Activated naive CD4-positive, alpha-beta T cell treated with anti-CD3 and anti-CD28 coated beads, Interleukin-2, amount 50 U/mL, for 72 hours (primary cell): ENCODE data around the gene CLCN3. TPM values are rescaled to one million over a fixed set of nuclear protein-coding genes. Genes with fewer than 3 reads are reported as not detected.
"Not testable (repeated sequence)": the region's sequence is repeated elsewhere in the genome, so short reads cannot be mapped to it uniquely, and the experiment has no call there.

ENCODE experiments used
- ATAC-seq, 2 donors: fragments of 150-1000 bp; cut with Tn5 transposase; 2 replicates each; pipeline ENCODE4 v1.10.0; 2021; ENCODE audit warnings: mild to moderate bottlenecking in 2 of 2, moderate library complexity in 2 of 2
- DNase-seq, 2 donors: peaks; one replicate each; pipeline ENCODE4 v3.0.0; 2021 to 2022; ENCODE audit warnings: low spot score in 2 of 2
- H3K27ac Mint-ChIP-seq, 2 donors: one replicate each; pipeline ENCODE4 v1.8.0; 2022; ENCODE audit warnings: mild to moderate bottlenecking in 2 of 2, mixed read lengths in 2 of 2
- H3K36me3 Mint-ChIP-seq, 2 donors: one replicate each; pipeline ENCODE4 v1.8.0; 2022; ENCODE audit warnings: mixed read lengths in 2 of 2
- H3K9me3 Mint-ChIP-seq, 2 donors: one replicate each; pipeline ENCODE4 v1.8.0; 2022; ENCODE audit warnings: mixed read lengths in 2 of 2
- total RNA-seq, 2 donors: library from RNA; stranded (reverse); gene quantifications; one replicate each; pipeline ENCODE4 v1.2.3, GENCODE V29; 2022

CLCN3 gene
- total RNA-seq, 2 donors from 2014 or later = 22.0 to 23.9 TPM

DNA sequence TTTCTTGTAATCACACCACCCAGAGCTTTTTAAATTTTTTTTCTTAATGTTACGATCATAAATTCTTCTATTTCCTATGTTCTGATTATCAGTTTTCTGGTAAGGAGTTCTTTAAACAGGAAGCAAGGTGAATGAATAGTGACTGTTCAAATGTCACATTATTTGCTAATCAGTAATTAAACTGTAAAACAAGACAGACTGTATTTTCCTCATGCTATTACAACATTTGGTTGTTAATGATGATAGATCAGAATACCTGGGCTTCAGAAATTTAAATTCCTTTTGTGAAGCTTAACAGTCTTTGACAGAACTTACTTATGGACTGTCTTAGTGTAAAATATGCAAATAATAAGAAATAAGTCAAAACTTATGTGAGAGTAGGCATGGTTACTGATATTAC lies 41.4 kb downstream of the CLCN3 start:
- no peak for ATAC-seq
- no peak for DNase-seq
- Mint-ChIP-seq H3K9me3 (no peaks in the 10 kb centered on the region), H3K27ac (no peak overlapping the region), H3K36me3 (peaks cover 8 to 17% of the 10 kb centered on the region in 2 donors)

GRCh38 chr4:169662206-169662605 lies 41.8 kb downstream of the CLCN3 start:
- Mint-ChIP-seq H3K36me3 (peaks cover 8 to 19% of the 10 kb centered on the region in 2 donors), H3K27ac (no peak overlapping the region), H3K9me3 (no peaks in the 10 kb centered on the region)
- no peak for DNase-seq
- ATAC-seq = no peak

DNA sequence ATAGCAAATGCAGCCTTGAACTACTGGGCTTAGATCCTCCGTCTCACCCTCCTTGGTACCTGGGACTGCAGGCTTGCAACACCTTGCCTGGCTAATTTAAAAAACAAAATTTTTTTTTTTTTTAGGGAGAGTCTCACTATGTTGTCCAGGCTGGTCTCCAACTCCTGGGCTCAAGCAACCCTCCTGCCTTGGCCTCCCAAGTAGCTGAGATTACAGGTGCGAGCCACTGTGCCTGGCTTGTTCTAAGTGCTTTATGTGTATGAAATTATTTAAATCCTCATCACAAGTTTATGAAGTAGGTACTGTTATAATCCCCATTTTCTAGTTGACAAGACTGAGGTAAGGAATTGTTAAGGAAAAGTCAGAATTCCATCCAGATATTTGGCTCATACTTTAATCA lies 43.0 kb downstream of the CLCN3 start:
- no peaks in the 10 kb centered on the region for H3K9me3 Mint-ChIP-seq
- DNase-seq (no peak), ATAC-seq (no peak)
- H3K27ac Mint-ChIP-seq = no peak overlapping the region
- H3K36me3 Mint-ChIP-seq = peaks cover 8 to 28% of the 10 kb centered on the region in 2 donors

GRCh38 chr4:169663831-169664230 lies 43.5 kb downstream of the CLCN3 start:
- no peak overlapping the region for H3K27ac Mint-ChIP-seq
- H3K36me3 Mint-ChIP-seq = peaks cover 8 to 32% of the 10 kb centered on the region in 2 donors
- DNase-seq (no peak), ATAC-seq (no peak)
- no peaks in the 10 kb centered on the region for H3K9me3 Mint-ChIP-seq

DNA sequence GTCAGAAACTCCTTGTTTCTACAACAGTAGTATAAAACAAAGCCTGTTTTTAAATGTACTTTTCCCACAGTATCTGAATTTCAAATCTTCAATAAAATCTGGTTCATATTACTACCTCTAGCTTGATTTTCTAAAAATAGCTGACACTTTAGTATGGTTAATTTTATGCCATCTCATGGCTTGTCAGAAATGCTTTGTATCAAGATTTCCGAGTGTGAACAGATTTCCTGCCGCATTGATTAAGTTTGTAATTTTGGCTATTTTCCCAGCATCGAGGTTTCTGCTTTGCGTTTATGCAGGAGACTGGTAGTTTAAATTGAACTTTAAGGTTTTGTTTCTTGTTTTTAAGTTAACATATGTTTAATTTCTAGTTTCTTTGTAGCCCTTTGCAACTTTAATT lies 44.2 kb downstream of the CLCN3 start:
- ATAC-seq (no peak), DNase-seq (no peak)
- Mint-ChIP-seq H3K27ac (no peak overlapping the region), H3K9me3 (no peaks in the 10 kb centered on the region), H3K36me3 (peaks cover 8 to 32% of the 10 kb centered on the region in 2 donors)

GRCh38 chr4:169665046-169665737 lies 44.8 kb downstream of the CLCN3 start:
- ATAC-seq = peak in 1 of 2 donors; percentile 55
- Mint-ChIP-seq H3K36me3 (peaks cover 8 to 33% of the 10 kb centered on the region in 2 donors), H3K9me3 (no peaks in the 10 kb centered on the region)

GRCh38 chr4:169668069-169668721 lies 47.8 kb downstream of the CLCN3 start:
- peaks cover 0 to 6% of the 10 kb centered on the region in 2 donors for H3K9me3 Mint-ChIP-seq
- DNase-seq (no peak), ATAC-seq (no peak)
- no peak overlapping the region for H3K27ac Mint-ChIP-seq
- H3K36me3 Mint-ChIP-seq = peaks cover 8 to 49% of the 10 kb centered on the region in 2 donors

More at GRCh38 chr4:169665046-169665737, 44.8 kb downstream of the CLCN3 start:
- DNase-seq = no peak
- no peak overlapping the region for H3K27ac Mint-ChIP-seq

DNA sequence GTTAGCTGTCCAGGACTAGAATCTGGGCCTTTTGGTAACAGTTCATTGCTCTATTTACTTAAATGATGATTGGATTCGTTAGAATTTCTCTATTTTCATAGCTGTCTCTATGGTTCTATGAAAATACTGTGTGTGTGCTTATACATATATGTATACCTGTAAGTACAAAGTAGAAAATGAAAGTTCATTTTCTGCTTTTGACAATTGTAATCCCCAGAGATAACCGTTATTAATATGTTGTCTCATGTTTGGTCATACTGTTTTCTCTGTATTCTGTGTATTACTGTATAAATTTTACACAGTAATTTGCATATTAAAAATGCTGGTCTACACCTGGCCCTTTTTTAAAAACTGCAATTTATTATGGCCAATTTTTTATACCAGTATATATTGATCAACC lies 55.4 kb downstream of the CLCN3 start:
- Mint-ChIP-seq H3K36me3 (peaks cover 5 to 22% of the 10 kb centered on the region in 2 donors), H3K27ac (no peak overlapping the region), H3K9me3 (peaks cover 0 to under 1% of the 10 kb centered on the region in 2 donors)
- DNase-seq (no peak), ATAC-seq (no peak)

DNA sequence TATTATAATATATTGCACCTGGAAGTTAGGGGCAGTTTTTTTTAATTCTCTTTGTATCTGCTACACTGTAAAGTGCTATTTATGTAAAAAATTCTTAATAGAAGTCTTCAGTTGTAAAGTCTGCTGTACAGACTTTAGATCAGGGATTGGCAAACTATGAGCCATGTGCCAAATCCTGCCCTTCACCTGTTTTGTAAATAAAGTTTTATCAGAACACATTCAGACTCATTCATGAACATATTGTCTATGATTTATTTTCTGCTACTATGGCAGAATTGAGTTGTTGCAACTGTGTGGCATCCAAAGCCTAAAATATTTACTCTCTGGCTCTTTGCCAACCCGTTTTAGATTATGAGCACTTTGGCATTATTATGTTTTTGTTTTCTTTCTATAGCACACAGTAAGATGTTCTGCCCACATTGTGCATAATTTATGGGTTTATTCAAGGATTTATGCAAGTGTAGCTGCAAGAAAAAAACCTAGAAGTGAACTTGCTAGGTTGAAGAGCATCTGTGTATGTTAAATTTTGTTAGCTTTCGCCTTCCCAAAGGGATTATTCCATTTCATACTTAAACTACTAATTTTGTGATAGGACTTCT lies 56.9 kb downstream of the CLCN3 start:
- H3K27ac Mint-ChIP-seq = no peak overlapping the region
- H3K9me3 Mint-ChIP-seq = no peaks in the 10 kb centered on the region
- peaks cover 5 to 13% of the 10 kb centered on the region in 2 donors for H3K36me3 Mint-ChIP-seq
- no peak for DNase-seq
- ATAC-seq = no peak

DNA sequence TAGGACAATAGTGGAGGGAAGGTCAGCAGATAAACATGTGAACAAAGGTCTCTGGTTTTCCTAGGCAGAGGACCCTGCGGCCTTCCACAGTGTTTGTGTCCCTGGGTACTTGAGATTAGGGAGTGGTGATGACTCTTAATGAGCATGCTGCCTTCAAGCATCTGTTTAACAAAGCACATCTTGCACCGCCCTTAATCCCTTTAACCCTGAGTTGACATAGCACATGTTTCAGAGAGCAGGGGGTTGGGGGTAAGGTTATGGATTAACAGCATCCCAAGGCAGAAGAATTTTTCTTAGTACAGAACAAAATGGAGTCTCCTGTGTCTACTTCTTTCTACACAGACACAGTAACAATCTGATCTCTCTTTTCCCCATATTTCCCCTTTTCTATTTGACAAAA lies 58.1 kb downstream of the CLCN3 start:
- DNase-seq, ATAC-seq, H3K27ac Mint-ChIP-seq, H3K9me3 Mint-ChIP-seq: not testable (repeated sequence)
- H3K36me3 Mint-ChIP-seq = peaks cover 5 to 13% of the 10 kb centered on the region in 2 donors

GRCh38 chr4:169678951-169679591 lies 58.7 kb downstream of the CLCN3 start:
- DNase-seq, H3K9me3 Mint-ChIP-seq, H3K27ac Mint-ChIP-seq, ATAC-seq: not testable (repeated sequence)
- peaks cover 5 to 15% of the 10 kb centered on the region in 2 donors for H3K36me3 Mint-ChIP-seq

DNA sequence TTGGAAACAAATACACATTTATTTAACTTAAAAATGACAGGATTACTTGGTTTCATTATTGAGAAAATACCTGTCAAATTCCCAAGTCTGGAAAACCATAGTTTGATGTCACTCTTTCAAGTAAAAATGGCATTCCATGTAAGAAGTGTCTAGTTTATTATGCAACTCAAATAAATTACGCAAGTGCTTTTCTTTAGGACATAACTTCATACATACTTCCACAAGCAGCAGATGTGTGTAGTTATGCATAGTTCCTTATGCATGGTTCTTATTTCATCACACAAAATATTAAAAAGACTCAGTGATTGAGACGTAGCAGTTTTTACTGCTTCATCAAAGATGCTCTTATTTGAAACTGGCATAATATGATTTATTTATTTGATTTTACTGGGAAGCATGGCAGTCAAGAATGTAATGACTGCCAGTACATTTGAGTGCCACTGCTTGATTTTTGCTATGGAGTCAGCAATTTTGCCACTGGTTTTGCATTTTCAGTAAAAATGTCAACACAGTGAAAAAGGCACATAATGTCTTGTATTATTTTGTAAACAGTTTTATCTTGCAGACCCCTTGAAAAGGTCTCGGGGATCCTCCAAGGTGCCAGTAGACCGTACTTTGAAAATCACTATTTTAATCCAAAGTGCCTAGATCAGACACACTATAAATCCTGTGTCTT lies 62.1 kb downstream of the CLCN3 start:
- peaks cover 5 to 20% of the 10 kb centered on the region in 2 donors for H3K36me3 Mint-ChIP-seq
- no peak for DNase-seq
- H3K27ac Mint-ChIP-seq = no peak overlapping the region
- no peak for ATAC-seq
- H3K9me3 Mint-ChIP-seq = no peaks in the 10 kb centered on the region

DNA sequence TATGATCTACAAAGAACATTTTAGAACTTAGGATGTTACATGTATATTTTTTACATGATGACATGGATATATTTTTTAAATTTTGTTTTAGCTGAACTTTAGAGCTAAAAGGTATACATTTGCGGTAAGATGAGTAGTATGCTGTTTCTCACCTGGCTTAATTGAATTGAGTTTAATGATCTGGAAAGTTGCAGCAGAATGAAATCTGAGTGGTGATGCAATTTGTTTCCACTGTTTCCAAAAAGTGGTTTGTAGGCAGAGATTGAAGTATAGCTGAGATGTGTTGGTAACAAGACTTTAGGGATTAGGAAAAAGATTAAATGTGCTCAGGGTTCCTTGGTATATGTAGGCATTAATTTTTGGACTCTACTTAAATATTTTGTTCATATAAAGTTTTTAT lies 69.3 kb downstream of the CLCN3 start:
- Mint-ChIP-seq H3K9me3 (no peaks in the 10 kb centered on the region), H3K36me3 (peaks cover 0 to 15% of the 10 kb centered on the region in 2 donors), H3K27ac (no peak overlapping the region)
- no peak for DNase-seq
- no peak for ATAC-seq

GRCh38 chr4:169690787-169691186 lies 70.4 kb downstream of the CLCN3 start:
- Mint-ChIP-seq H3K36me3 (peaks cover 0 to 15% of the 10 kb centered on the region in 2 donors), H3K27ac (no peak overlapping the region), H3K9me3 (no peaks in the 10 kb centered on the region)
- ATAC-seq = no peak
- no peak for DNase-seq

DNA sequence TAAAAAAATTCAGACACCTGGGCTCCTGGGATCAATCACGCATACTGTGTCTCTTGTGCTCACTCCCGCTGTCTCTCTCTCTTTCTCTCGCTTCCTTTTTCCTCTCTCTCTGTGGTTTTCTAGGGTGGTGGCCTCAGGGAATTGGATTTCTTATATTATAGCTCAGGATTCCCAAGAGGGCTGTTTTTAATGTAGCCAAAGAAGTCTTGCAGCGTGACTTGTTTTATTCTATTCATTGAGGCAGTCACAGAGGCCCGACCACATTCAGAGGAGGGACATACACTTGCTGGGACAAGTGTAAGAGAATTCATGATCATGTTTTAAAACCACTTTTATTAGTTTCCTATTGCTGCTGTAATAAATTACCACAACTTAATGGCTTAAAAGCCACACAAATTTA lies 78.0 kb downstream of the CLCN3 start:
- no peak for DNase-seq
- H3K36me3 Mint-ChIP-seq = peaks cover 6 to 12% of the 10 kb centered on the region in 2 donors
- no peak overlapping the region for H3K27ac Mint-ChIP-seq
- H3K9me3 Mint-ChIP-seq = no peaks in the 10 kb centered on the region
- ATAC-seq = no peak

DNA sequence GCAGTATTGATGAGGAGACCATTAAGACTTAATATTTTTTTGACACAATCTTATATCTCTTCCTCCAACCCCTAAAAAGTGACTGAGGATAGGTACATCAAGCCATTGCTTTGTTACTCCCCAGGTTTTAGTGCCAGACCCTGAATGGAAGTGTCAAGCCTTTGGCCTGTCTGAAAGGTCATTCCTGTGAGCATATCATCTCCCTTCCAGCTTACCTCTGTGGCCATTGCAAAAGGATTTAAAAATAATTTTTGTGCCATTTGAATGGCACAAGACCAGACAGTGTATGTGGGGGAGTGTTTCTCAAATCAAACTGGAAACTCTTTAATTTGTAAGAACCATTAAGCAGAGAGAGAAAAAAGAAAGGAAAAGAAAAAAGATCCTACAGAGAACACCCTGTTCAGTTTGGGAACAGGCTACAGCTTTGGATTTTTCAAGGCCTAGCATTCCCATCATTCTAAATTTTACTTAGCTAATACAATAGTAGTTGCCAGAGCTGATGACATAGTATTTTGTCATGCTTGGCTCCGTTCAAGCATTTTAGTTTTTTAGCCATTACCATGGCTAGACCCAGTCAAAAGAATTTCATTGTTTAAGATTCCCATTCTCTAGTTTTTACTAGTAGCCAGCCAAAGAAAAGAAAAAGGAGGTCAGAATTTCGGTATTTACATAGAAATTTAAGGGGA lies 87.7 kb downstream of the CLCN3 start:
- no peak overlapping the region for H3K27ac Mint-ChIP-seq
- DNase-seq (no peak), ATAC-seq (no peak)
- no peaks in the 10 kb centered on the region for H3K36me3 Mint-ChIP-seq
- H3K9me3 Mint-ChIP-seq = no peaks in the 10 kb centered on the region
